A673 (cell line): Measurements from ENCODE around the gene SERPINB11. TPM values are rescaled to one million over a fixed set of nuclear protein-coding genes. Genes with fewer than 3 reads are reported as not detected.

Experiments used
- BruUV-seq: library from RNA; stranded (reverse); fragments of 400-500 nt; replicated peaks from 2 replicates; lab custom pipeline; 2021; lab: Mats Ljungman, UMichigan
- CTCF ChIA-PET: fragments of 300-600 bp; sonication (Branson Sonifier 250); formaldehyde crosslinking; loops from one replicate; lab custom pipeline; 2022; ENCODE audit warnings: antibody characterized with exemption; lab: Charles Lee
- POLR2A ChIA-PET: fragments of 300-600 bp; sonication (Branson Sonifier 250); formaldehyde crosslinking; loops from one replicate; lab custom pipeline; 2022; ENCODE audit warnings: antibody characterized with exemption; ENCODE audit not compliant: low non-redundant PET; lab: Charles Lee
- DNase-seq: peaks from one replicate; pipeline ENCODE4 v3.0.0-alpha.2; 2015; ENCODE audit warnings: low spot score
- H3K27ac ChIP-seq: fragments of 200-600 bp; sonication (generic); 2 replicates; pipeline ENCODE4 v1.5.1; 2016; ENCODE audit warnings: mixed run types, low read depth, mild to moderate bottlenecking, mixed read lengths, antibody characterized with exemption, low read length; ENCODE audit not compliant: poor library complexity, severe bottlenecking
- H3K27me3 ChIP-seq: fragments of 200-600 bp; sonication (generic); replicated peaks from 2 replicates; pipeline ENCODE4 v1.6.1; 2017; ENCODE audit warnings: mixed run types, low read depth, mild to moderate bottlenecking, mixed read lengths, antibody characterized with exemption, low read length; ENCODE audit not compliant: insufficient read depth, poor library complexity
- H3K36me3 ChIP-seq: fragments of 200-600 bp; sonication (generic); 2 replicates; pipeline ENCODE4 v1.6.1; 2016; ENCODE audit warnings: mixed run types, mild to moderate bottlenecking, mixed read lengths, antibody characterized with exemption, low read length; ENCODE audit not compliant: insufficient read depth, poor library complexity, severe bottlenecking
- H3K4me1 ChIP-seq: fragments of 200-600 bp; sonication (generic); 2 replicates; pipeline ENCODE4 v1.6.1; 2017; ENCODE audit warnings: mixed run types, mild to moderate bottlenecking, mixed read lengths, antibody characterized with exemption, low read length; ENCODE audit not compliant: insufficient read depth, poor library complexity, severe bottlenecking
- H3K4me3 ChIP-seq: fragments of 200-600 bp; sonication (generic); 2 replicates; pipeline ENCODE4 v1.5.1; 2016; ENCODE audit warnings: low read depth, mixed run types, mild to moderate bottlenecking, mixed read lengths, low read length; ENCODE audit not compliant: poor library complexity, severe bottlenecking
- H3K9me3 ChIP-seq: fragments of 200-600 bp; sonication (generic); 2 replicates; pipeline ENCODE4 v1.6.1; 2016; ENCODE audit warnings: mixed run types, low read depth, mild to moderate bottlenecking, mixed read lengths, antibody characterized with exemption, low read length; ENCODE audit not compliant: poor library complexity, severe bottlenecking
- CTCF ChIP-seq: fragments of 300-800, 200-600 bp; sonication (generic); conservative IDR thresholded peaks from 2 replicates; pipeline ENCODE4 v1.5.1; 2017; ENCODE audit warnings: low read depth, mild to moderate bottlenecking, antibody characterized with exemption, low read length, moderate library complexity, mixed read lengths
- EZH2 ChIP-seq: fragments of 200-600 bp; sonication (generic); IDR thresholded peaks from 2 replicates; pipeline ENCODE4 v1.6.1; 2017; ENCODE audit warnings: borderline replicate concordance, low read depth, mild to moderate bottlenecking, mixed read lengths, antibody characterized with exemption, low read length; ENCODE audit not compliant: poor library complexity, severe bottlenecking
- intact Hi-C: fragments of 100-400 bp; cut with micrococcal nuclease; formaldehyde crosslinking; loops from one replicate; pipeline ENCODE4 v1.10.0; 2022; ENCODE audit not compliant: unreplicated experiment
- total RNA-seq: library from RNA; stranded (reverse); gene quantifications from 2 replicates; pipeline ENCODE4 v1.2.3, GENCODE V29; 2021

The SERPINB11 gene
- total RNA-seq, 1 experiment from 2014 or later, result not detected

- Histone ChIP-seq H3K4me3 (no peak overlapping the region), H3K27me3 (no peaks in the 10 kb centered on the region), H3K36me3 (no peaks in the 10 kb centered on the region), H3K4me1 (peaks cover 23% of the 10 kb centered on the region), H3K27ac (peak overlapping the region; percentile 57), H3K9me3 (peaks cover 7% of the 10 kb centered on the region)
- ChIA-PET CTCF (no interaction called here), POLR2A (no interaction called here)
- intact Hi-C loops, result loop anchor here (2.0 to 10.0 kb wide), 2 partner anchors 158 to 168 kb away; no protein-coding TSS in a partner anchor
- no TSS peak for BruUV-seq
- DNase-seq, result peak; percentile 53
- TF ChIP-seq CTCF (peak; percentile 70), EZH2 (no peak)
These were observed 26.0 kb upstream of the SERPINB11 start for GRCh38 chr18:63676526-63677323.

DNA sequence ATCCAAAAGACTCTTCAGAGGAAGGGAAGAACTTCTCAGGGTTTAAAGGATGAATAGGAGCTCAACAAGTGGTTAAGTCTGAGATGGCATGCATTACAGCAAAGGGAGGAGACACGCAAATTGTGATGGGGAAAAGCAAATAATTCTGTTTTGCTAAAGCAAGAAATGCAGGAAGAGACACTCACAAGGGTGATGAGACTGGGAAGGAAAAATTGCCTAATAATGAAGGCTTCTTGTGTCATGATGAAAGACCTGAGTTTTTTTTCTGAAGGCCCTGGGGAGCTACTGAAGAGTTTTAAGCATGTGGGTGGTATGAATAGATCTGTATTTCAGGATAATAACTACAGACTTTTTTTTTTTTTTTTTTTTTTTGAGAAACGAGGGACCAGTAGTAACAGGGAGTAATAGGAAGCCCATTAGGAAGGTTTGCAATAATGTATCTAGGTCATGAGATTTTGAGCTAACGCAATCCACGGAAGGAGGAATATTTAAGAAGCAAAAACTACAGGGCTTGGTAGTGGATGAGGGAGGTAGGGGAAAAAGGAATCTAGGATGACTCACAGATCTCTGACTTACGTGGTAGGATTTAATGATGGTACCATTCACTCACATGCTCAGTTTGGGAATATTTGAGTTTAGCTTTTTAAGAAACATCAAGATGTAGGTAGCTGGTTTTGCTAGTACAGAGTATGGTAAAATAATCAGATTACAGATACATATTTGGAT, 25.1 kb upstream of the SERPINB11 start:
- H3K9me3 ChIP-seq, result no peaks in the 10 kb centered on the region
- H3K36me3 ChIP-seq, result no peaks in the 10 kb centered on the region
- ChIA-PET CTCF (interaction anchor here (1.2 kb wide), 1 partner anchor 100 kb away, joined by 3 read pairs; no protein-coding TSS in a partner anchor), POLR2A (no interaction called here)
- H3K27ac ChIP-seq, result peak overlapping the region; percentile 57
- BruUV-seq, result no TSS peak
- H3K4me3 ChIP-seq, result no peak overlapping the region
- no peak for TF ChIP-seq EZH2
- no peak for TF ChIP-seq CTCF
- DNase-seq, result peak; percentile 77
- H3K4me1 ChIP-seq, result peaks cover 25% of the 10 kb centered on the region
- H3K27me3 ChIP-seq, result no peaks in the 10 kb centered on the region
- intact Hi-C loops, result loop anchor here (2.0 to 10.0 kb wide), 2 partner anchors 159 to 167 kb away; no protein-coding TSS in a partner anchor

DNA sequence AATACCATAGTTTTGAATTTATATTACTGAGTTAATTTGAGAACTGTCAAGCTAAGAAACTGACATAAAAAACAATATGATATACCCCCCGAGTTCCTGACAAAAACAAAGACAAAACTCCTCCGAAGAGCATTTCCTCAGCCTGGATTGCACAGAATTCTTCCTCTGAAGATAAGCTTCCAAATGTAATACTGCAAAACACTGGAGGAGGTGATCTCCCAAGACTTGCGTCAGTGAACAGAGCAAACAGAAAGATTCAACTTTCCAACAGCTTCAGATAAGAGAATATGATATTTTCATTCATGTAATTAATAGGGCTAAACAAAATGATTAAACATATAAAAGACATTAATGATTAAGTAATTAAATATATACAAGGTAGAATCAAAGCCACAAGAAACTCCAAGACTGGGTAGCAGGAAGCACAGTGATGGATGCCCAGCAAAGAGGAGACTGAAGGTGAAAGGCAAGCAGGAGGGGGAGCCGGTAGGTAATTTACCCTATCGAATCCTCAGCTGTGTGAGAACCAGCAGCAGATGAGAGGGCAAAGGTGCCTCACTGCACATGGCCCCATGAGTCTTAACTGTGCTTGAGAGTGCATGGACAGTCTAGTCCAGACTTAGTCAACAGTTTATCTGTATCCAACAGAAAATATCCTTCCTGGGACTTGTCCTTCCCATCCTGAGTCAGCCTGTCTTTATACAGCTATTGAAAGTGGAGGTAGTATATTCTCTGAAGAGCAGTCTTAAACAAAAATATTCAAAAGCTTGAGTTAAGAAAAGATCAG, 22.7 kb upstream of the SERPINB11 start:
- Histone ChIP-seq H3K4me1 (peaks cover 33% of the 10 kb centered on the region), H3K4me3 (no peak overlapping the region), H3K27me3 (no peaks in the 10 kb centered on the region), H3K9me3 (no peaks in the 10 kb centered on the region), H3K27ac (no peak overlapping the region), H3K36me3 (no peaks in the 10 kb centered on the region)
- BruUV-seq, result no TSS peak
- ChIA-PET POLR2A (no interaction called here), CTCF (no interaction called here)
- no peak for DNase-seq
- no peak for TF ChIP-seq EZH2
- no peak for TF ChIP-seq CTCF
- intact Hi-C loops, result loop anchor here (10.0 kb wide), 1 partner anchor 165 kb away; no protein-coding TSS in a partner anchor
